ENCODE data around the gene ITPR1. TPM values are rescaled to one million over a fixed set of nuclear protein-coding genes. Genes with fewer than 3 reads are reported as not detected.

The ITPR1 gene
- polyA plus RNA-seq, 1 donor = 12.7 TPM

DNA sequence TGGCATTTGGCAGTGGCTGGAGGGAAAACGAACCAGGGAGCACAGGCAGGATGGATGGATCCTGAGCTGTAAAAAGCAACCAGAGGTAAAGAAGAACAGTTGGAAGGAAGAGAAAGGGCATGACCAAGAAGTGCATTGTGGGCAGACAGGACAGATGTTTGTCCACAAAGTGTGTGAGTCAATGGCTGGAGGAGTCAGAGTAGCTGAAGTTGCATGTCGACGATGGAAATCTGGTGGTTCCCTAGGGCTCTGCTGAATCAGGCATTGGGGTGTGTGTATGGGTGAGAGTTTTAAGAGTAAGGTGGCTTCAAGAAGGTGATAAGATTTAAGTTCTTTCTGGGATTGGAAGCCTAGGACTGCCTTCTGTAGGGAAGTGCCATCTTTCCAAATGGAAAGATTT lies 272.1 kb downstream of the ITPR1 start:
- peaks cover 2% of the 10 kb centered on the region for H3K36me3 ChIP-seq (ENCODE audit: control insufficient read depth, insufficient read depth, low read length)
- 100% methylated on average over 2 of the region's 3 CpGs for WGBS (ENCODE audit: insufficient coverage, low lambda C conversion rate)
- H3K27ac ChIP-seq (ENCODE audit: low read length) = no peak overlapping the region
- no peaks in the 10 kb centered on the region for H3K4me1 ChIP-seq (ENCODE audit: control insufficient read depth, insufficient read depth, low read length)
- H3K9me3 ChIP-seq (ENCODE audit: control insufficient read depth, low read depth, low read length) = peaks cover 5% of the 10 kb centered on the region
- H3K4me3 ChIP-seq (ENCODE audit: low read length) = no peak overlapping the region
- DNase-seq = no peak
- no peaks in the 10 kb centered on the region for H3K27me3 ChIP-seq (ENCODE audit: control insufficient read depth, insufficient read depth, low read length)

GRCh38 chr3:4766263-4766662 lies 273.1 kb downstream of the ITPR1 start:
- Histone ChIP-seq H3K4me1 (ENCODE audit: control insufficient read depth, insufficient read depth, low read length) (peaks cover 3% of the 10 kb centered on the region), H3K27me3 (ENCODE audit: control insufficient read depth, insufficient read depth, low read length) (no peaks in the 10 kb centered on the region), H3K4me3 (ENCODE audit: low read length) (no peak overlapping the region), H3K27ac (ENCODE audit: low read length) (no peak overlapping the region), H3K9me3 (ENCODE audit: control insufficient read depth, low read depth, low read length) (peaks cover 5% of the 10 kb centered on the region), H3K36me3 (ENCODE audit: control insufficient read depth, insufficient read depth, low read length) (peaks cover 2% of the 10 kb centered on the region)
- 92% methylated on average over 2 of the region's 4 CpGs for WGBS (ENCODE audit: insufficient coverage, low lambda C conversion rate)
- no peak for DNase-seq

- Histone ChIP-seq H3K27me3 (ENCODE audit: control insufficient read depth, insufficient read depth, low read length) (no peaks in the 10 kb centered on the region), H3K9me3 (ENCODE audit: control insufficient read depth, low read depth, low read length) (peaks cover 5% of the 10 kb centered on the region), H3K36me3 (ENCODE audit: control insufficient read depth, insufficient read depth, low read length) (peaks cover 2% of the 10 kb centered on the region), H3K4me3 (ENCODE audit: low read length) (no peak overlapping the region), H3K4me1 (ENCODE audit: control insufficient read depth, insufficient read depth, low read length) (peaks cover 8% of the 10 kb centered on the region), H3K27ac (ENCODE audit: low read length) (no peak overlapping the region)
- no peak for DNase-seq
- 40% methylated on average over 1 of the region's 6 CpGs for WGBS (ENCODE audit: insufficient coverage, low lambda C conversion rate)
Measured at GRCh38 chr3:4766716-4767499, 273.8 kb downstream of the ITPR1 start.

GRCh38 chr3:4768021-4768420 lies 274.9 kb downstream of the ITPR1 start:
- H3K9me3 ChIP-seq (ENCODE audit: control insufficient read depth, low read depth, low read length) = peaks cover 5% of the 10 kb centered on the region
- peaks cover 18% of the 10 kb centered on the region for H3K4me1 ChIP-seq (ENCODE audit: control insufficient read depth, insufficient read depth, low read length)
- DNase-seq = no peak
- WGBS (ENCODE audit: insufficient coverage, low lambda C conversion rate) = 60% methylated on average over 1 of the region's 5 CpGs
- peaks cover 2% of the 10 kb centered on the region for H3K36me3 ChIP-seq (ENCODE audit: control insufficient read depth, insufficient read depth, low read length)
- no peak overlapping the region for H3K27ac ChIP-seq (ENCODE audit: low read length)
- H3K4me3 ChIP-seq (ENCODE audit: low read length) = no peak overlapping the region
- no peaks in the 10 kb centered on the region for H3K27me3 ChIP-seq (ENCODE audit: control insufficient read depth, insufficient read depth, low read length)

DNA sequence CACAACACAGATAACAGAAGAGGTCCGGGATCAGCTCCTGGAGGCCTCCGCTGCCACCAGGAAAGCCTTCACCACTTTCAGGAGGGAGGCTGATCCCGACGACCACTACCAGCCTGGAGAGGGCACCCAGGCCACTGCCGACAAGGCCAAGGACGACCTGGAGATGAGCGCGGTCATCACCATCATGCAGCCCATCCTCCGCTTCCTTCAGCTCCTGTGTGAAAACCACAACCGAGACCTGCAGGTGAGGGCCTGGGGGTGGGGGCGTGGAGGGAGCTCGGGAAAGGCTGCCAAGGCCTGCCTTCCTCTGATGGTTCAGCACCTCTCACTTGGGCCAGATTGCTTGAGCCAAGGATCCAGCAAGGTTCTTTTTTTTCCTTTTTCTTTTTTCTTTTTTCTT lies 275.4 kb downstream of the ITPR1 start:
- WGBS (ENCODE audit: insufficient coverage, low lambda C conversion rate) = no CpG with 5 or more reads among the region's 12 CpGs
- Histone ChIP-seq H3K27ac (ENCODE audit: low read length) (no peak overlapping the region), H3K4me3 (ENCODE audit: low read length) (no peak overlapping the region), H3K4me1 (ENCODE audit: control insufficient read depth, insufficient read depth, low read length) (peaks cover 20% of the 10 kb centered on the region), H3K36me3 (ENCODE audit: control insufficient read depth, insufficient read depth, low read length) (peaks cover 2% of the 10 kb centered on the region), H3K27me3 (ENCODE audit: control insufficient read depth, insufficient read depth, low read length) (no peaks in the 10 kb centered on the region), H3K9me3 (ENCODE audit: control insufficient read depth, low read depth, low read length) (peaks cover 5% of the 10 kb centered on the region)
- DNase-seq = no peak

GRCh38 chr3:4770561-4770960 lies 277.4 kb downstream of the ITPR1 start:
- no peak for DNase-seq
- H3K36me3 ChIP-seq (ENCODE audit: control insufficient read depth, insufficient read depth, low read length) = peaks cover 2% of the 10 kb centered on the region
- no CpG with 5 or more reads among the region's 5 CpGs for WGBS (ENCODE audit: insufficient coverage, low lambda C conversion rate)
- H3K4me3 ChIP-seq (ENCODE audit: low read length) = no peak overlapping the region
- H3K27ac ChIP-seq (ENCODE audit: low read length) = no peak overlapping the region
- peaks cover 5% of the 10 kb centered on the region for H3K9me3 ChIP-seq (ENCODE audit: control insufficient read depth, low read depth, low read length)
- no peaks in the 10 kb centered on the region for H3K27me3 ChIP-seq (ENCODE audit: control insufficient read depth, insufficient read depth, low read length)
- H3K4me1 ChIP-seq (ENCODE audit: control insufficient read depth, insufficient read depth, low read length) = peaks cover 26% of the 10 kb centered on the region

- 100% methylated on average over 1 of the region's 5 CpGs for WGBS (ENCODE audit: insufficient coverage, low lambda C conversion rate)
- peaks cover 2% of the 10 kb centered on the region for H3K36me3 ChIP-seq (ENCODE audit: control insufficient read depth, insufficient read depth, low read length)
- no peak overlapping the region for H3K27ac ChIP-seq (ENCODE audit: low read length)
Measured at GRCh38 chr3:4771243-4771642, 278.1 kb downstream of the ITPR1 start.

GRCh38 chr3:4772171-4772804 lies 279.1 kb downstream of the ITPR1 start:
- no peak overlapping the region for H3K4me3 ChIP-seq (ENCODE audit: low read length)
- WGBS (ENCODE audit: insufficient coverage, low lambda C conversion rate) = no CpG with 5 or more reads among the region's 4 CpGs
- H3K36me3 ChIP-seq (ENCODE audit: control insufficient read depth, insufficient read depth, low read length) = peaks cover 2% of the 10 kb centered on the region
- no peaks in the 10 kb centered on the region for H3K9me3 ChIP-seq (ENCODE audit: control insufficient read depth, low read depth, low read length)
- H3K27ac ChIP-seq (ENCODE audit: low read length) = peak overlapping the region; percentile 41
- DNase-seq = peak; percentile 61 to 84
- no peaks in the 10 kb centered on the region for H3K27me3 ChIP-seq (ENCODE audit: control insufficient read depth, insufficient read depth, low read length)
- H3K4me1 ChIP-seq (ENCODE audit: control insufficient read depth, insufficient read depth, low read length) = peaks cover 36% of the 10 kb centered on the region

More at GRCh38 chr3:4771243-4771642, 278.1 kb downstream of the ITPR1 start:
- peaks cover 3% of the 10 kb centered on the region for H3K9me3 ChIP-seq (ENCODE audit: control insufficient read depth, low read depth, low read length)
- no peak overlapping the region for H3K4me3 ChIP-seq (ENCODE audit: low read length)
- peaks cover 26% of the 10 kb centered on the region for H3K4me1 ChIP-seq (ENCODE audit: control insufficient read depth, insufficient read depth, low read length)
- no peak for DNase-seq
- no peaks in the 10 kb centered on the region for H3K27me3 ChIP-seq (ENCODE audit: control insufficient read depth, insufficient read depth, low read length)

DNA sequence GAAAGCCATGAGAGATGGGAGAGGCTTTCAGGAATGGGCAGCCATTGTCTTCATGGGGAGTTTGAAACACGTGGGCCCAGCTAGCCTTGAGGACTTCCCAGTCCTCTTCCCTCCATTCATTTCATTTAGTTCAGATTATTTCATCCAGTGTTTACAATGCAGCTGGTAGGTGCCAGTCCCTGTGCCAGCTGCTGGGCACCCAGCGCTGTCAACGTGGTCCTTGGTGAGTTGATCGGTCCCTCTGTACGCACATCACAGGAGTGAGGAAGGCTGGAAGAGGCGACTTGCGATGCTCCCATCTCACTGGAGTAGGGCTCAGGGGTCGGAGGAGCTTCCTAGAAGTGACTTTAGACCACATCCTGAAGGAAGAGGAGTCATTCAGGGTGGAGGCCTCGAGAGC lies 279.7 kb downstream of the ITPR1 start:
- peak overlapping the region; percentile 41 for H3K27ac ChIP-seq (ENCODE audit: low read length)
- H3K27me3 ChIP-seq (ENCODE audit: control insufficient read depth, insufficient read depth, low read length) = no peaks in the 10 kb centered on the region
- peaks cover 2% of the 10 kb centered on the region for H3K36me3 ChIP-seq (ENCODE audit: control insufficient read depth, insufficient read depth, low read length)
- H3K4me1 ChIP-seq (ENCODE audit: control insufficient read depth, insufficient read depth, low read length) = peaks cover 39% of the 10 kb centered on the region
- no peak for DNase-seq
- no CpG with 5 or more reads among the region's 9 CpGs for WGBS (ENCODE audit: insufficient coverage, low lambda C conversion rate)
- no peak overlapping the region for H3K4me3 ChIP-seq (ENCODE audit: low read length)
- no peaks in the 10 kb centered on the region for H3K9me3 ChIP-seq (ENCODE audit: control insufficient read depth, low read depth, low read length)

DNA sequence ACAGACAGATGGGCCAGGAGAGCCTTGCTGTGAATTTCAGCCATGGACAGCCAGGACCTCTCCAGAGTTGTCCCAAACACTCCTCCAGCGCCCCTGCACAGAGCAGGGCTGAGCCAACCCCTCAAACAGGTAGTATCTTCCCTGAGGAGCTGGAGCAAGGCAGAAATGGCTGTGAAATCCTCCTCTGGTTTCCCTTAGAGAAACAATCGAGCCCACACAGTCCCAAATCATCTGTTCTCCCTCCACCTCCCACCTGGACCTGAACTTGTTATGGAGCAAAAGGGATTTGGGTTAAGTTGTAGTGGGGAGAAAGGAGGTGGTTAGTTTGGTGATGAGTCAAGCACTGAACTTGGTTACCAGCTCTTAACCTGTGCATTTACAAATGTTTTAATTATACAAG lies 280.4 kb downstream of the ITPR1 start:
- Histone ChIP-seq H3K27me3 (ENCODE audit: control insufficient read depth, insufficient read depth, low read length) (no peaks in the 10 kb centered on the region), H3K36me3 (ENCODE audit: control insufficient read depth, insufficient read depth, low read length) (no peaks in the 10 kb centered on the region), H3K4me1 (ENCODE audit: control insufficient read depth, insufficient read depth, low read length) (peaks cover 39% of the 10 kb centered on the region), H3K9me3 (ENCODE audit: control insufficient read depth, low read depth, low read length) (no peaks in the 10 kb centered on the region), H3K4me3 (ENCODE audit: low read length) (no peak overlapping the region), H3K27ac (ENCODE audit: low read length) (no peak overlapping the region)
- no peak for DNase-seq
- no CpG with 5 or more reads among the region's 2 CpGs for WGBS (ENCODE audit: insufficient coverage, low lambda C conversion rate)

All from large intestine (tissue), 3 donors.